Sigmoid colon (tissue), 7 donors: ENCODE measurements around the gene GPHN. TPM values are rescaled to one million over a fixed set of nuclear protein-coding genes. Genes with fewer than 3 reads are reported as not detected.
"Not testable (repeated sequence)": the region's sequence is repeated elsewhere in the genome, so short reads cannot be mapped to it uniquely, and the experiment has no call there.

ENCODE experiments used
- DNase-seq: peaks from one replicate; pipeline ENCODE4 v3.0.0-alpha.2; 2019
- H3K27ac ChIP-seq, 4 donors: fragments of 200-600 bp; sonication (generic); one replicate each; pipeline ENCODE4 v1.5.1; 2016 to 2019; ENCODE audit warnings: mild to moderate bottlenecking in 1 of 4
- H3K27me3 ChIP-seq, 3 donors: fragments of 200-600 bp; sonication (generic); one replicate each; pipeline ENCODE4 v1.5.1; 2019; ENCODE audit warnings: mild to moderate bottlenecking in 1 of 3
- H3K36me3 ChIP-seq, 4 donors: fragments of 200-600 bp; sonication (generic); one replicate each; pipeline ENCODE4 v1.5.1; 2016 to 2019
- H3K4me1 ChIP-seq, 4 donors: fragments of 200-600 bp; sonication (generic); one replicate each; pipeline ENCODE4 v1.5.1; 2017 to 2019
- H3K4me3 ChIP-seq, 4 donors: fragments of 200-600 bp; sonication (generic); one replicate each; pipeline ENCODE4 v1.5.1; 2017 to 2019; ENCODE audit warnings: mild to moderate bottlenecking in 2 of 4, moderate library complexity in 1 of 4
- H3K9me3 ChIP-seq, 4 donors: fragments of 200-600 bp in 3 of 4; sonication (generic) in 3 of 4; one replicate each; pipeline versions ENCODE4 v1.5.1 to v1.6.1; 2013 to 2019
- EP300 ChIP-seq, 4 donors: sonication (generic); formaldehyde crosslinking; IDR thresholded peaks; one replicate each; pipeline ENCODE4 v1.6.1; 2017; ENCODE audit warnings: antibody characterized with exemption in 4 of 4
- POLR2A ChIP-seq, 2 donors: fragments of 450-650 bp; IDR thresholded peaks; one replicate each; pipeline ENCODE4 v1.6.1; 2016; ENCODE audit warnings: antibody characterized with exemption in 2 of 2, mild to moderate bottlenecking in 2 of 2, moderate library complexity in 2 of 2
- POLR2AphosphoS5 ChIP-seq, 4 donors: sonication (generic); formaldehyde crosslinking; IDR thresholded peaks; one replicate each; pipeline ENCODE4 v1.6.1; 2017; ENCODE audit warnings: antibody characterized with exemption in 4 of 4
- WGBS, 2 donors: extraction: QIAGEN DNeasy Blood & Tissue Kit; methylation state at CpG; one replicate each; pipeline ENCODE4 v1.1.7; 2013; 5-methylcytosine and 5-hydroxymethylcytosine counted together
- intact Hi-C: fragments of 100-400 bp; cut with DNase I; formaldehyde crosslinking; loops from one replicate; pipeline ENCODE4 v1.15.1; 2023
- polyA plus RNA-seq, 3 donors: library from polyadenylated mRNA; stranded (reverse); fragments of 200-250 nt; gene quantifications; one replicate each; pipeline ENCODE4 v1.2.3, GENCODE V29; 2013
- total RNA-seq, 4 donors: library from RNA; depleted of rRNA; stranded (reverse); fragments of >200 nt; gene quantifications; one replicate each; pipeline ENCODE4 v1.1.0, GENCODE V29; 2016
- TF ChIP-seq, protein P1 (sequence below), 4 experiments: fragments of 450-650 bp in 3 of 4; fragments of 200-600 bp in 1 of 4; IDR thresholded peaks; one replicate each; pipeline ENCODE4 v1.5.1; 2016 to 2019; ENCODE audit warnings: antibody characterized with exemption in 4 of 4, mild to moderate bottlenecking in 3 of 4, moderate library complexity in 2 of 4
- donor health status: healthy with polysubstance abuse.
- donor health status: Bipolar disorder and iron deficiency.
- donor health status: healthy.

GPHN gene
- total and polyA plus RNA-seq, 7 donors, result 5.4 to 20.3 (median 14.1) TPM

DNA sequence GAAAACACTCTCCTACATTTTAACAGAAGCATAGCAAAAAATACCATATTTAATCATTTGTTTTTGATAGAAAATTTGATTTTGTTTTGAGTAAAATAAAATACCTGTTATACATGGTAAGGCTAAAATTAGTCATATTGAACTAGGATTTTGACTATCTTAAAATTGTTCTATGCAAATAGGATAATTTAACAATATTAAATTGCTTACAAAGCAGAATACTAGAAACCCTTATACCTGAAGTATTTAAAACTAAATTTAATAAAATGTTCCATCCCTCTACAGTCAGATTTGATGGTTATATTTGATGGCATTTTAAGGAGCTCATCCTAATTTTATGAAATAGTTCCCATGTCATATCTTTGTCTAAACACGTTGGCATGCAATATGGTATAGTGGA is 323.2 kb downstream of the GPHN start:
- intact Hi-C loops, result no loop called here

DNA sequence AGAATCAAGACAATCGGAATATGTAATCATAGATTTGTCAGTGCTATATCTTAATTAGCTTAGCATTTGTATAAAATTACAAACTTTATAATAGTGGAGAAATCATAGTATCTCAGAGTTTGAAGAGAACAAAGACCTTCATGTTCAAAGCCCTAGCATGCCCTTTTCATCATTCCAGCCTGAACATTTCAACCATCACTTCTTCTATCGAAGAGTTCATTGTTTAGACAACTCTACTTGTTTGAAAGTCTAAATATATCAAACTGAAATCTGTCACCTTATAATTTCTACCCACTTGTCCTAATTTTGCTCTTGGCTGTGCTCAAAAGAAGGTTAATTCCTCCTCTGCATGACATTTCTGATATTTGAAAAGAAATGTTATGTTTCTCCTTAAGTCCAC is 325.9 kb downstream of the GPHN start:
- intact Hi-C loops, result no loop called here
- Histone ChIP-seq H3K4me1 (no peaks in the 10 kb centered on the region), H3K36me3 (no peaks in the 10 kb centered on the region), H3K27me3 (no peaks in the 10 kb centered on the region), H3K4me3 (no peak overlapping the region), H3K9me3 (no peaks in the 10 kb centered on the region), H3K27ac (no peak overlapping the region)
- WGBS, 2 donors, result 94% methylated on average over 2 of the region's 2 CpGs
- no peak for DNase-seq
- TF ChIP-seq EP300 (IDR thresholded peaks at IDR 0.05) (no peak), POLR2A (IDR thresholded peaks at IDR 0.05) (no peak), POLR2AphosphoS5 (IDR thresholded peaks at IDR 0.05) (no peak)
- TF ChIP-seq, protein P1, sequence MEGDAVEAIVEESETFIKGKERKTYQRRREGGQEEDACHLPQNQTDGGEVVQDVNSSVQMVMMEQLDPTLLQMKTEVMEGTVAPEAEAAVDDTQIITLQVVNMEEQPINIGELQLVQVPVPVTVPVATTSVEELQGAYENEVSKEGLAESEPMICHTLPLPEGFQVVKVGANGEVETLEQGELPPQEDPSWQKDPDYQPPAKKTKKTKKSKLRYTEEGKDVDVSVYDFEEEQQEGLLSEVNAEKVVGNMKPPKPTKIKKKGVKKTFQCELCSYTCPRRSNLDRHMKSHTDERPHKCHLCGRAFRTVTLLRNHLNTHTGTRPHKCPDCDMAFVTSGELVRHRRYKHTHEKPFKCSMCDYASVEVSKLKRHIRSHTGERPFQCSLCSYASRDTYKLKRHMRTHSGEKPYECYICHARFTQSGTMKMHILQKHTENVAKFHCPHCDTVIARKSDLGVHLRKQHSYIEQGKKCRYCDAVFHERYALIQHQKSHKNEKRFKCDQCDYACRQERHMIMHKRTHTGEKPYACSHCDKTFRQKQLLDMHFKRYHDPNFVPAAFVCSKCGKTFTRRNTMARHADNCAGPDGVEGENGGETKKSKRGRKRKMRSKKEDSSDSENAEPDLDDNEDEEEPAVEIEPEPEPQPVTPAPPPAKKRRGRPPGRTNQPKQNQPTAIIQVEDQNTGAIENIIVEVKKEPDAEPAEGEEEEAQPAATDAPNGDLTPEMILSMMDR (IDR thresholded peaks at IDR 0.05), result no peak

More for the DNA sequence above, 323.2 kb downstream of the GPHN start:
- no peak overlapping the region for H3K27ac ChIP-seq
- no peaks in the 10 kb centered on the region for H3K36me3 ChIP-seq
- WGBS, 2 donors, result 96 to 97% methylated on average over 1 of the region's 1 CpG
- no peak for TF ChIP-seq POLR2A (IDR thresholded peaks at IDR 0.05)
- TF ChIP-seq POLR2AphosphoS5 (IDR thresholded peaks at IDR 0.05), result no peak
- no peak for TF ChIP-seq EP300 (IDR thresholded peaks at IDR 0.05)
- TF ChIP-seq, protein P1 (IDR thresholded peaks at IDR 0.05), result no peak
- H3K4me3 ChIP-seq, result no peak overlapping the region
- no peaks in the 10 kb centered on the region for H3K9me3 ChIP-seq
- H3K4me1 ChIP-seq, result no peaks in the 10 kb centered on the region
- no peak for DNase-seq
- H3K27me3 ChIP-seq, result no peaks in the 10 kb centered on the region

DNA sequence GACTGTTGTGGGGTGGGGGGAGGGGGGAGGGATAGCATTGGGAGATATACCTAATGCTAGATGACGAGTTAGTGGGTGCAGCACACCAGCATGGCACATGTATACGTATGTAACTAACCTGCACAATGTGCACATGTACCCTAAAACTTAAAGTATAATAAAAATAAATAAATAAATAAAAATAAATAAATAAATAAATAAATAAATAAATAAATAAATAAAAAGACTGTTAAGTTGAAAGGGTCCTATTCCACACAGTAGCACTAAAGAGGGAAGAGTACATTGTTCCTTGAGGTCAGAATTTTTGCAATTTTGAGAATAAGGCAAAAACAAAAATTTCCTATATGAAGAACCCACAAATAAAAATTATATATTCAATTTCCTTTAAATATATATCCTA is 329.5 kb downstream of the GPHN start:
- H3K4me3 ChIP-seq, DNase-seq, H3K9me3 ChIP-seq, intact Hi-C loops, H3K27ac ChIP-seq, H3K36me3 ChIP-seq, H3K4me1 ChIP-seq, H3K27me3 ChIP-seq: not testable (repeated sequence)
- 100% methylated on average over 1 of the region's 2 CpGs for WGBS, 2 donors

DNA sequence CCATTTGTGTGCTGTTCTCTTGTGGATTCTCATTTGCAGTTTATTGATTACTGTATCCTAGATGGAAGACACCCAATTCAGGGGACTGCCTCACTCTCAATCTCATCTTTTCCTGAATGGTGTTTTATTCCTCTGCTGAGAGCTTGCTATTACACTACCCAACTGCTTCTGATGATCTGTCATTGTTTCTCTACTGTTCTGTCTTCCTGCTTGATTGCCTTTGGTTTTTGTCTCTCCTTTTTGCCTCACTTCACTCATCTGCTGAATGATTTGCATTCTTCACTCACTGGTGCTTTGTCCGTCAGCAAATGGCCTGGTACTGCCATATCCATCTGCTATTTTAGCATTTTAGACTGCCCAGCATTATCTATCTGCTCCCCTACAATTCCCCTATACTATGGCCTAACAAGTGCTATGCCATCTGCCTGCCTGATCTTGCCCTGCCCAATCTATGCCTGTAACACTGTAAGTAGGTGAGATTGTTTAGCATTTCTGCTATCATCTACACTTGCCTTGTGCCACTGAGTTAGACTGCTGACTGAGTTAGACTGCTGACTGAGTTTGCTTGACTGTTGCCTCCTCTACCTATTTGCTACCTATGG is 335.1 kb downstream of the GPHN start:
- no peaks in the 10 kb centered on the region for H3K36me3 ChIP-seq
- WGBS, 2 donors, result 71 to 93% methylated on average over 1 of the region's 1 CpG
- intact Hi-C loops, result no loop called here
- H3K27me3 ChIP-seq, result no peaks in the 10 kb centered on the region
- H3K4me3 ChIP-seq, result no peak overlapping the region
- no peak for DNase-seq
- TF ChIP-seq EP300 (IDR thresholded peaks at IDR 0.05) (no peak), POLR2A (IDR thresholded peaks at IDR 0.05) (no peak), POLR2AphosphoS5 (IDR thresholded peaks at IDR 0.05) (no peak)
- TF ChIP-seq, protein P1 (IDR thresholded peaks at IDR 0.05), result no peak
- H3K9me3 ChIP-seq, result no peaks in the 10 kb centered on the region
- no peaks in the 10 kb centered on the region for H3K4me1 ChIP-seq
- no peak overlapping the region for H3K27ac ChIP-seq

DNA sequence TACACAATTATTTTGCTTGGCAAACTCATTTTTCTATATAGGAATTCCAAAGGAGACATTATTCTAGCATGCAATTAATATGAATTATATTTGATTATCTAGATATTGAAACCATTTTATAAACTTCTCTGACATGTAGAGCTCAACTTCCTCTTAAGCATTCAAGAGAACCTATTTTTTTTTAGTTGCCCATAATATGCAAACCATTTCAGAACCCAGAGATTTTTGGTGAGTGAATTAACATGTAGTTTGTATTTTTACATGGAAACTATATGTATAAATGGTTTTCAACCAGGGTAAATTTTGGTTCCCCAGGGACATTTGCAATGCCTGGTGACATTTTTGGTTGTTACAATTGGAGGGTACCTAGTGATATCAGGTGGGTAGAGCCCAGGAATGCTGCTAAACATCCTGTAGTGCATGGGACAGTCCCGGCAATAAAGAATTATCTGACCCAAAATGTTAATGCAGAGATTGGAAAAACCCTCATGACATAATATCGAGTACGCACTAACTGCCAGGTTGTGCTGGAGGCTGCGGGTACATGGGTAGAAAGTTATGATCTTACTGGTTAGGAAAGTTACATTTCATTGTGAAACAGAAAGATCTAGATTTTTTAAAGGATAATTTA is 342.4 kb downstream of the GPHN start:
- Histone ChIP-seq H3K27me3 (no peaks in the 10 kb centered on the region), H3K4me3 (no peak overlapping the region), H3K4me1 (no peaks in the 10 kb centered on the region), H3K36me3 (no peaks in the 10 kb centered on the region), H3K9me3 (no peaks in the 10 kb centered on the region), H3K27ac (no peak overlapping the region)
- 85 to 92% methylated on average over 4 of the region's 4 CpGs for WGBS, 2 donors
- DNase-seq, result no peak
- TF ChIP-seq, protein P1 (IDR thresholded peaks at IDR 0.05), result no peak
- TF ChIP-seq EP300 (IDR thresholded peaks at IDR 0.05) (no peak), POLR2AphosphoS5 (IDR thresholded peaks at IDR 0.05) (no peak), POLR2A (IDR thresholded peaks at IDR 0.05) (no peak)
- intact Hi-C loops, result no loop called here
